Glutamatergic neuron (in vitro differentiated cells): ENCODE data around the gene PCBP4. TPM values are rescaled to one million over a fixed set of nuclear protein-coding genes. Genes with fewer than 3 reads are reported as not detected.

Experiments used
- DNase-seq: peaks from one replicate; pipeline ENCODE4 v3.0.0; 2022
- H3K27ac Mint-ChIP-seq: one replicate; pipeline ENCODE4 v1.8.0; 2020; ENCODE audit warnings: mild to moderate bottlenecking, mixed read lengths, inconsistent platforms; ENCODE audit not compliant: unreplicated experiment
- H3K27me3 Mint-ChIP-seq: one replicate; pipeline ENCODE4 v1.8.0; 2020; ENCODE audit warnings: mild to moderate bottlenecking, moderate library complexity, mixed read lengths, inconsistent platforms; ENCODE audit not compliant: unreplicated experiment
- H3K36me3 Mint-ChIP-seq: one replicate; pipeline ENCODE4 v1.8.0; 2020; ENCODE audit warnings: mild to moderate bottlenecking, mixed read lengths, inconsistent platforms; ENCODE audit not compliant: unreplicated experiment
- H3K4me1 Mint-ChIP-seq: one replicate; pipeline ENCODE4 v1.8.0; 2020; ENCODE audit warnings: mild to moderate bottlenecking, low read depth, mixed read lengths, inconsistent platforms; ENCODE audit not compliant: unreplicated experiment
- H3K4me3 Mint-ChIP-seq: one replicate; pipeline ENCODE4 v1.8.0; 2020; ENCODE audit warnings: mild to moderate bottlenecking, mixed read lengths, inconsistent platforms; ENCODE audit not compliant: unreplicated experiment
- H3K9me3 Mint-ChIP-seq: one replicate; pipeline ENCODE4 v1.8.0; 2020; ENCODE audit warnings: mild to moderate bottlenecking, moderate library complexity, mixed read lengths, inconsistent platforms; ENCODE audit not compliant: unreplicated experiment
- CTCF ChIP-seq: fragments of 200-600 bp; sonication (generic); IDR thresholded peaks from one replicate; pipeline ENCODE4 v1.5.0; 2021; ENCODE audit not compliant: partially characterized antibody, unreplicated experiment
- total RNA-seq: library from RNA; stranded (reverse); fragmentation: NEBNext Ultra II Directional; extraction: Animal tissue kit (Norgen Biotek cat#: 25700); gene quantifications from one replicate; pipeline ENCODE4 v1.2.1, GENCODE V29; 2021; ENCODE audit not compliant: unreplicated experiment

The PCBP4 gene
- total RNA-seq, 1 donor from 2014 or later, result 1,577 TPM

- Mint-ChIP-seq H3K4me3 (no peak overlapping the region), H3K27ac (peak overlapping the region; percentile 23), H3K4me1 (peaks cover 28% of the 10 kb centered on the region), H3K36me3 (peaks cover 5% of the 10 kb centered on the region), H3K9me3 (peaks cover 26% of the 10 kb centered on the region), H3K27me3 (peaks cover 23% of the 10 kb centered on the region)
- TF ChIP-seq CTCF, result no peak
- DNase-seq, result no peak
These were observed 3.5 kb upstream of the PCBP4 start for GRCh38 chr3:51970606-51971300.

GRCh38 chr3:51969841-51970240, 2.6 kb upstream of the PCBP4 start:
- H3K36me3 Mint-ChIP-seq, result peaks cover 11% of the 10 kb centered on the region

GRCh38 chr3:51968883-51969678, 1.8 kb upstream of the PCBP4 start:
- H3K4me3 Mint-ChIP-seq, result peak overlapping the region; percentile 81
- H3K9me3 Mint-ChIP-seq, result peaks cover 34% of the 10 kb centered on the region
- TF ChIP-seq CTCF, result no peak
- H3K36me3 Mint-ChIP-seq, result peaks cover 14% of the 10 kb centered on the region
- peaks cover 19% of the 10 kb centered on the region for H3K4me1 Mint-ChIP-seq
- peak overlapping the region; percentile 98 for H3K27ac Mint-ChIP-seq
- peaks cover 34% of the 10 kb centered on the region for H3K27me3 Mint-ChIP-seq
- DNase-seq, result no peak

More at GRCh38 chr3:51969841-51970240, 2.6 kb upstream of the PCBP4 start:
- Mint-ChIP-seq H3K4me3 (peak overlapping the region; percentile 52), H3K27me3 (peaks cover 32% of the 10 kb centered on the region), H3K9me3 (peaks cover 28% of the 10 kb centered on the region), H3K27ac (no peak overlapping the region), H3K4me1 (peaks cover 22% of the 10 kb centered on the region)
- no peak for TF ChIP-seq CTCF
- DNase-seq, result no peak

- DNase-seq, result peak; percentile 87
- H3K4me1 Mint-ChIP-seq, result peaks cover 20% of the 10 kb centered on the region
- H3K27ac Mint-ChIP-seq, result peak overlapping the region; percentile 98
- H3K4me3 Mint-ChIP-seq, result peak overlapping the region; percentile 81
- peaks cover 14% of the 10 kb centered on the region for H3K36me3 Mint-ChIP-seq
- H3K9me3 Mint-ChIP-seq, result peaks cover 35% of the 10 kb centered on the region
- H3K27me3 Mint-ChIP-seq, result peaks cover 31% of the 10 kb centered on the region
- no peak for TF ChIP-seq CTCF
These were observed 1.0 kb upstream of the PCBP4 start for GRCh38 chr3:51968170-51968775.
